Measurements from ENCODE around the gene ACTG1. TPM values are rescaled to one million over a fixed set of nuclear protein-coding genes. Genes with fewer than 3 reads are reported as not detected.

The ACTG1 gene
- total RNA-seq, 1 donor from 2014 or later = 4,391 TPM

DNA sequence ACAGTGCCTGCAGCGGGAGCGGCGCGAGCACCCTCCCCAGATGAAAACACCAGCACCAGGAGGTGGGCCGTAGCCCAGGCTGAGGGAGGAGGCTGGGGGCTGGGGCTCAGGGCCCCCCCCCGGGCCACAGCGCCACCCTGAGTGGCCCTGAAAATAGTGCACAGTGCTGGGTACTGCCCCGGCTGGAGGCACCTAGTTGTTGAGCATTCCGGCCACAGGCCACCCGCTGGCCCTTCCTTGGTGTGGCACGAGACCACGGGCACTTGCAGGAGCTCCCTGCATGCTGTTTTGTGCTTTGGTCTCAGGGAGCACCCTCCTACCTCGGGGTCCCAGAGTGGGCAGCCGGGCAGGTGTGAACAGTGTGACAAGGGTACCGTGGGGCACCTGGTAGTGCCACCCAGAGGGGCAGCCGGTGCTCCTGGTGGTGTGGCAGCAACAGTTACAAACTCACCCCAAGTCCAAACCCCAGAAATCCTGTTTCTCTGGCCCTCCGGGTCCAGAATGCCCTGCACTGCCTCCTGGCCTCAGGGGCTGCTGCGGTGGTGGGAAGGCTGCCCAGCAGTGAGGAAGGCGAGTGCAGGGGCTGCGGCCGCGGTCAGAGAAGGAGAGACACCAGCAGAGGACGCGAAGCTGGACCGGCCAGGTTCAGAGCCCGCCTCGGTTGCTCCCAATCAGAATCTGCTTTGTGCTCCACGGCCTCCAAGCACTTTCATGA is 27.5 kb upstream of the ACTG1 start:
- no peak for TF ChIP-seq CTCF (IDR thresholded peaks at IDR 0.05; ENCODE audit: unreplicated experiment)
- Mint-ChIP-seq H3K4me3 (no peak overlapping the region), H3K4me1 (no peaks in the 10 kb centered on the region), H3K9me3 (no peaks in the 10 kb centered on the region), H3K27ac (no peak overlapping the region), H3K27me3 (ENCODE audit: low read depth) (peaks cover 21% of the 10 kb centered on the region), H3K36me3 (peaks cover 5% of the 10 kb centered on the region)
- no peak for DNase-seq (ENCODE audit: low spot score in 2 of 2, unreplicated experiment in 2 of 2)

GRCh38 chr17:81539571-81539900 is 26.9 kb upstream of the ACTG1 start:
- TF ChIP-seq CTCF (IDR thresholded peaks at IDR 0.05; ENCODE audit: unreplicated experiment) = no peak
- no peaks in the 10 kb centered on the region for H3K4me1 Mint-ChIP-seq
- peaks cover 22% of the 10 kb centered on the region for H3K27me3 Mint-ChIP-seq (ENCODE audit: low read depth)
- H3K4me3 Mint-ChIP-seq = no peak overlapping the region
- no peak overlapping the region for H3K27ac Mint-ChIP-seq
- DNase-seq (ENCODE audit: low spot score in 2 of 2, unreplicated experiment in 2 of 2) = no peak
- no peaks in the 10 kb centered on the region for H3K9me3 Mint-ChIP-seq
- peaks cover 5% of the 10 kb centered on the region for H3K36me3 Mint-ChIP-seq

DNA sequence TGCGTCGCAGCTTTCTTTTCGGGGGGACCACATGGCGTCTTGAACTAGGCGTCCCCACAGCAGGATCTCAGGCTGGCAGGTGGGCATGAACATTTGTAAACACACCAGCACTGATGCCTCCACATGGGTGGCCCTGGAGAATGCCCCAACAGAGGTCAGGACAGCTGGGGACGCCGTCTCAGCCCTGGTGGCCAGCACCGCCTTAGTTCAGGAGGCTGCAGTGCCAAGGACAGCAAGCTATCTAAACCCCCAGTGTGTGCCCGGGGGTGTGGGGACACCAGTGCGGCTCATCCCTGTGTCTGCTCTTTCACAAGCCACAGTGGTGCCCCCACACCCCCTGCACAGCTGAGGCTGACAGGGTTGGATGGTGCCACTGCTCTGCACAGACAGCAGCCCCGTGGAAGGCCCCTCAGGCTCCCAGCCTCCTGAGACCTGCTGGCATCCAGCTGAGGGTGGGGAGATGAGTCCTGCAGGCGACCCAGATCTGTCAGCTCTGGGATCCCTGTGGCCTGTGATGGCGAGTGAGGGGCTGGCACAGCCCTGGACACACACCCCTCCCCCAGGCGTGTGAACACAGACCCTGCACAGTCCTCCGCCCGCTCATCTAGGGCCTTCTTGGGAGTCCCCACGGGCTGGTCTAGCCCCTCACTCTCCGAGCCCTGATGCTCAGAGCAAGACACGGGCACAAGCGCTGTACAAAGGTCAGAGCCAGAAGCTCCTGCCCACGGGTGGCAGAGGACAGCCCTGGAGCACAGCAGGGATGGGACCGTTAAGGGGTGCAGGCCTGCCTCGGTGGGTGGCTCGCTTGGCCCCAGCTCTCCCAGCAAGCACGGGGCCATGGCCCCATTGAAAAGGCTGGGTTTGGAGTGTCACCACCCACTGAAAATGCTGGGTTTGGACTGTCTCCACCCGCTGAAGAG is 26.3 kb upstream of the ACTG1 start:
- no peaks in the 10 kb centered on the region for H3K4me1 Mint-ChIP-seq
- no peak overlapping the region for H3K27ac Mint-ChIP-seq

DNA sequence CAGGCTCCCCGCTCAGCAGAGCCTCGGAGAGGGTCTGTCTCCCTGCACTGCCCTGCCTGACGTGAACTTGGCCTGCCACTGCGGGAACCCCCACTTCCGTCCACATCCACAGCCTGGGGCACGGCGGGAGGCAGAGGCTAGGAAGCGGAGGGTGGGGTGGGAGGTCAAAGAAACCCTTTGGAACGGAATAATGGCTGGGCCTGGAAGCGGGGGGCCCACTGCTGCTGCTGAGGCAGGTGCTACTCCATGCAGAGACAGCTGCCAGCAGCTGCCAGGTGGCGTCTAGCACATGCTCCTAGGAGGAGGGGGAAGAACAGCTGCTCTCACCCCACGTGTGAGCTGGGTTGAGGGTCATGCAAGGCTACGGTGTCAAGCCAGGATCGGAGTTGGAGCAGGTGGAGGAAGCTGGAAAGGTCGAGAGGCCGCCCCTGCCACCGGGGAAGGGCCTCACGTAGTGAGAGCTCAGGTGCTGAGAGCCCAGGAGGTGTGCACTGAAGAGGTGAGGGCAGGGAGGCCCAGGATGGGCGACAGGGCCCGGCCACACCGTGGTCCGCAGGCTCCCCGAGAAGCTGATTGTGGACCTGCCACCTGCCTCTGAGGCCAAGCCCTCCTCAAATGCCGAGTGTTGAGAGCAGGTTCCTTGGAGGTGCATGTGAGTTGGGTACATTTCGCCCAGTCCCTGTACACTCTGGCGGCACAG is 25.4 kb upstream of the ACTG1 start:
- Mint-ChIP-seq H3K4me1 (no peaks in the 10 kb centered on the region), H3K4me3 (no peak overlapping the region), H3K36me3 (peaks cover 5% of the 10 kb centered on the region), H3K9me3 (no peaks in the 10 kb centered on the region), H3K27ac (peak overlapping the region; percentile 28), H3K27me3 (ENCODE audit: low read depth) (peaks cover 31% of the 10 kb centered on the region)
- TF ChIP-seq CTCF (IDR thresholded peaks at IDR 0.05; ENCODE audit: unreplicated experiment) = no peak
- DNase-seq (ENCODE audit: low spot score in 2 of 2, unreplicated experiment in 2 of 2) = no peak

More for the DNA sequence above, 26.3 kb upstream of the ACTG1 start:
- Mint-ChIP-seq H3K4me3 (no peak overlapping the region), H3K27me3 (ENCODE audit: low read depth) (peaks cover 25% of the 10 kb centered on the region), H3K9me3 (no peaks in the 10 kb centered on the region), H3K36me3 (peaks cover 5% of the 10 kb centered on the region)
- no peak for TF ChIP-seq CTCF (IDR thresholded peaks at IDR 0.05; ENCODE audit: unreplicated experiment)
- DNase-seq (ENCODE audit: low spot score in 2 of 2, unreplicated experiment in 2 of 2) = no peak

DNA sequence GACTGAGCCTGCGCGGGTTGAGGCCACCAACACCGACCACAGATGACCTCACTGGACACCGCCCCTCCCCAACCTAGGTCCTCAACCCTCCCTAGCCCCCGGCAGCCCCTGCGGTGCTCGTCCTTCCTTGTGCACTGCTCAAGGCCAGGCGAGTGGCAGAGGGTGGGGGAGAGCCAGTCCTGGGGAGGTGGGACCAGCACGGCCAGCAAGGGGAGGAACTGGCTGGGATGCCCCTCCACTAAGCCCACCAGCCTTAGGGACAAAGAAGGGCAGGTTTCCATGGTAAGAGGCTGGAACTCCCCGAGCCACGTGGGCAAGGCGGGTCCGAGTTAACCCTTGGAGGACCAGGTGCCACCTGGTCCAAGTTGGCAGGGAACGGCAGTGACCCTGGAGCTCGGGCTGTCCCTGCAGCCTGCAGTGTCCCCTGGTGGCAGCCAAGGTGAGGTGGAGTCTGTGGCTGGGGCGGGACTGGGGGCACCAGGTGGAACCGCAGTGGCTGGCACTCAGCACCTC is 24.8 kb upstream of the ACTG1 start:
- peak; percentile 47 for TF ChIP-seq CTCF (IDR thresholded peaks at IDR 0.05; ENCODE audit: unreplicated experiment)
- Mint-ChIP-seq H3K4me1 (no peaks in the 10 kb centered on the region), H3K9me3 (no peaks in the 10 kb centered on the region), H3K4me3 (no peak overlapping the region), H3K27me3 (ENCODE audit: low read depth) (peaks cover 31% of the 10 kb centered on the region), H3K27ac (no peak overlapping the region), H3K36me3 (peaks cover 5% of the 10 kb centered on the region)
- no peak for DNase-seq (ENCODE audit: low spot score in 2 of 2, unreplicated experiment in 2 of 2)

All from mesothelial cell of epicardium (in vitro differentiated cells).